Measurements from ENCODE around the gene APEH. TPM values are rescaled to one million over a fixed set of nuclear protein-coding genes. Genes with fewer than 3 reads are reported as not detected.
A peak's percentile ranks its signal among the peaks of the same experiment; 100 is the strongest.

APEH gene
- total RNA-seq, 2 experiments from 2014 or later, result 148 to 165 TPM

- H3K27me3 Mint-ChIP-seq, result peaks cover 4% of the 10 kb centered on the region
- H3K9me3 Mint-ChIP-seq, result no peaks in the 10 kb centered on the region
- H3K27ac Mint-ChIP-seq, result no peak overlapping the region
- no peaks in the 10 kb centered on the region for H3K36me3 Mint-ChIP-seq
- POLR2A ChIA-PET, result interaction anchor here (0.6 kb wide), 1 partner anchor 163 kb away, joined by 6 read pairs; no protein-coding TSS in a partner anchor
- ATAC-seq (ENCODE audit: low read depth), result no peak
- H3K4me3 Mint-ChIP-seq, result no peak overlapping the region
- H3K4me1 Mint-ChIP-seq, result peaks cover 3% of the 10 kb centered on the region
- no peak for DNase-seq
Observed at GRCh38 chr3:49641292-49641691, 32.9 kb upstream of the APEH start.

GRCh38 chr3:49641921-49642707 lies 32.0 kb upstream of the APEH start:
- peaks cover under 1% of the 10 kb centered on the region for H3K4me1 Mint-ChIP-seq
- POLR2A ChIA-PET, result interaction anchor here (0.6 kb wide), 1 partner anchor 164 kb away, joined by 6 read pairs; no protein-coding TSS in a partner anchor
- no peaks in the 10 kb centered on the region for H3K36me3 Mint-ChIP-seq
- ATAC-seq (ENCODE audit: low read depth), result no peak
- no peaks in the 10 kb centered on the region for H3K9me3 Mint-ChIP-seq
- H3K4me3 Mint-ChIP-seq, result no peak overlapping the region
- peaks cover 4% of the 10 kb centered on the region for H3K27me3 Mint-ChIP-seq
- no peak for DNase-seq
- H3K27ac Mint-ChIP-seq, result no peak overlapping the region

GRCh38 chr3:49642708-49643145 lies 31.4 kb upstream of the APEH start:
- POLR2A ChIA-PET, result no interaction called here
- no peak for ATAC-seq (ENCODE audit: low read depth)
- no peak overlapping the region for H3K4me3 Mint-ChIP-seq
- H3K4me1 Mint-ChIP-seq, result peaks cover under 1% of the 10 kb centered on the region
- peaks cover 4% of the 10 kb centered on the region for H3K27me3 Mint-ChIP-seq
- H3K9me3 Mint-ChIP-seq, result no peaks in the 10 kb centered on the region
- H3K27ac Mint-ChIP-seq, result no peak overlapping the region
- H3K36me3 Mint-ChIP-seq, result no peaks in the 10 kb centered on the region
- DNase-seq, result no peak

DNA sequence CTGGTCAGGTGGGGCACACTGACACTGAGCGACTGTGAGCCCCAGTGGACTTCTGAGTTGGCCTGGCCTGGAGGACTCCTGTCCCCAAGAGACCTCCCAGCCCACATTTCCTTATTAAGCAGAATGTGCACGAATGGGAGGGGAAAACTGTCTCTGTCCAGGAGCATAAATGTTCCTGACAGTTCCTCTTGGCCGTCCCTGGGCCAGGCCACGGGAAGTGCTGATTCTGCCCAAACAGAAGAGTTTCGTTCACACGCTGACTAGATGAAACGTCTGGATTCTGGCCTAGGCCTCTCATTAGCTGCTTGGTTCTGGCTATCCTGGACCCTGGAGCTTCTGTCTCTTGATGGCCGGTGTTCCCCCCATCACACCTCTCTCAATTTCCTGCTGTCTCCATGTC lies 29.5 kb upstream of the APEH start:
- DNase-seq, result no peak
- Mint-ChIP-seq H3K27me3 (peaks cover 4% of the 10 kb centered on the region), H3K27ac (no peak overlapping the region), H3K4me1 (peaks cover 3% of the 10 kb centered on the region), H3K9me3 (no peaks in the 10 kb centered on the region), H3K36me3 (no peaks in the 10 kb centered on the region), H3K4me3 (no peak overlapping the region)
- no peak for ATAC-seq (ENCODE audit: low read depth)
- POLR2A ChIA-PET, result no interaction called here

GRCh38 chr3:49646236-49646635 lies 27.9 kb upstream of the APEH start:
- peaks cover 3% of the 10 kb centered on the region for H3K4me1 Mint-ChIP-seq
- no peaks in the 10 kb centered on the region for H3K9me3 Mint-ChIP-seq
- no peak overlapping the region for H3K4me3 Mint-ChIP-seq
- POLR2A ChIA-PET, result no interaction called here
- DNase-seq, result no peak
- no peak overlapping the region for H3K27ac Mint-ChIP-seq
- ATAC-seq (ENCODE audit: low read depth), result no peak
- no peaks in the 10 kb centered on the region for H3K27me3 Mint-ChIP-seq
- H3K36me3 Mint-ChIP-seq, result no peaks in the 10 kb centered on the region

GRCh38 chr3:49647741-49648140 lies 26.4 kb upstream of the APEH start:
- no peak overlapping the region for H3K27ac Mint-ChIP-seq
- H3K4me3 Mint-ChIP-seq, result no peak overlapping the region
- H3K27me3 Mint-ChIP-seq, result no peaks in the 10 kb centered on the region
- DNase-seq (no peak), ATAC-seq (ENCODE audit: low read depth) (no peak)
- POLR2A ChIA-PET, result no interaction called here
- no peaks in the 10 kb centered on the region for H3K36me3 Mint-ChIP-seq
- H3K9me3 Mint-ChIP-seq, result no peaks in the 10 kb centered on the region
- H3K4me1 Mint-ChIP-seq, result peaks cover 3% of the 10 kb centered on the region

DNA sequence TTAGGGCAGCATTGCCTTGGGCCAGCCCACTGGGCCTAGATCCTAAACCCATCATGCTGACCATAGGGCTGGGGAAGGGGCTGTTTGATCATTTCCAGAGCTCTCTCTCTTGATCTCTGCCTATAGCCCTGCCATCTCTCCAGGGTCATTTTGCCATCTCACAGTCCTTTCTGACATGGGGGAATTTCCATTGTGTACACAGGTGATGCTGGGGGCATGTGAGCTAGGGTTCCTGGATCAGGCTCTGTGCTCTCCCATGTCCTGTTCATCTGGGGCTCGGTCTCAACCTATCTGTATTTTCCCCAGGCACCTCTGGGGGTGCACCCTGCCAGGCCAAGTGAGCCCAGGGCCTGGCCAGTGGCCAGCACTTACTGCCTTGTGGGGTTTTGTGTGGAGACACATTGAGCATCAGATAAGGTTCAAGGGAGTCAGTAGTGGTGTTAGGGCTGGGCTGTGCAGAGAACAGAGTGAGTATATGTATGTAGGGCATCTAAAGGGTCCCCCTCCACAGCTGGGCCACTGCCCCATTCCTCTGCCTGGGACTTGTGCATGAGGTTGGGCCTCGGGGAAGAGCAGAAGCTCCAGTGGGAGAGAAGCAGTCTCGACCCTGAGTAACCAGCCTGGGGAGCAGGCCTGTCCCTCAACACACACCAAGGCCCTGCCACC lies 25.7 kb upstream of the APEH start:
- Mint-ChIP-seq H3K4me3 (no peak overlapping the region), H3K36me3 (no peaks in the 10 kb centered on the region), H3K27me3 (no peaks in the 10 kb centered on the region), H3K4me1 (peaks cover 3% of the 10 kb centered on the region), H3K27ac (peak overlapping the region; percentile 45), H3K9me3 (no peaks in the 10 kb centered on the region)
- POLR2A ChIA-PET, result no interaction called here
- DNase-seq (no peak), ATAC-seq (ENCODE audit: low read depth) (no peak)

DNA sequence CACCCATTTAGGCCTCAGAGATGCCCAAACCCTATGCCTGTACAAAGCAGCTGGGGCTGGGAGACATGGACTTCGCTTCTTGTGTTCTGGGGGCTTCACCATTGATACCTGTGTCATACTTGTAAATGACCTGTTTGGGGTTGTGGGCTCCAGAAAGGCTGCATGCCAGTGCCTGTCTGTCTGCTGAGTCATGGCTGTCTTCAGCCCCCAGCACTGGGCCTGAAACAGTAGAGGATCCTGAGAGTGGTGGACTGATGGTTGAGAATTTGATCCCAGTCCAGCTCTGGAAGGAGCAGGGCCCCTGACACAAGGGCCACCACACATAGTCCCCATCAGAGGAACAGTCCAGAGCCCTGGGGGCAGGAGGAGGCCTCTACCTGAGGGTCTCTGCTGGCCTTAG lies 24.6 kb upstream of the APEH start:
- Mint-ChIP-seq H3K36me3 (no peaks in the 10 kb centered on the region), H3K27me3 (no peaks in the 10 kb centered on the region), H3K4me1 (peaks cover 3% of the 10 kb centered on the region), H3K27ac (no peak overlapping the region), H3K9me3 (no peaks in the 10 kb centered on the region), H3K4me3 (no peak overlapping the region)
- no peak for DNase-seq
- ATAC-seq (ENCODE audit: low read depth), result peak; percentile 9
- POLR2A ChIA-PET, result no interaction called here

DNA sequence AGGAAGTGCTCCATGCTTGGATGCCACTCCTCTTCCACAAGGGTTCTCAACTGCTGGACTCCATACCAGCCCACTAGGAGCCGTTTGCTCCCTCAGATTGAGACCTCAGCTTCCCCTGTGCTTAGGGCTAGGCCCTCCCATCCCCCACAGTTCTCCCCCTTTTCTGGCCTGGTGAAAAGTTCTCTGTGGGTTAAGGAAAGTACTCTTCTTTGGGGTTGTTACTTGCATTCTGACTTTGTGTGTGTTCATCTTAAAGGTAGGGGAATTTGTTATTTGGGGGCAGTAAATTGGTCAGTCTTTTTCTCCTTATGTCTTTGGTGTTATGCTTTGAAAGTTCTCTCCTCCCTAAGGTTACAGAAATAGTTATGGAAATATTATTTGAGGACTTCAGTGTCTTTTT lies 24.0 kb upstream of the APEH start:
- Mint-ChIP-seq H3K4me3 (no peak overlapping the region), H3K36me3 (no peaks in the 10 kb centered on the region), H3K4me1 (peaks cover 5% of the 10 kb centered on the region), H3K27me3 (no peaks in the 10 kb centered on the region), H3K27ac (no peak overlapping the region), H3K9me3 (no peaks in the 10 kb centered on the region)
- POLR2A ChIA-PET, result no interaction called here
- DNase-seq (no peak), ATAC-seq (ENCODE audit: low read depth) (no peak)

DNA sequence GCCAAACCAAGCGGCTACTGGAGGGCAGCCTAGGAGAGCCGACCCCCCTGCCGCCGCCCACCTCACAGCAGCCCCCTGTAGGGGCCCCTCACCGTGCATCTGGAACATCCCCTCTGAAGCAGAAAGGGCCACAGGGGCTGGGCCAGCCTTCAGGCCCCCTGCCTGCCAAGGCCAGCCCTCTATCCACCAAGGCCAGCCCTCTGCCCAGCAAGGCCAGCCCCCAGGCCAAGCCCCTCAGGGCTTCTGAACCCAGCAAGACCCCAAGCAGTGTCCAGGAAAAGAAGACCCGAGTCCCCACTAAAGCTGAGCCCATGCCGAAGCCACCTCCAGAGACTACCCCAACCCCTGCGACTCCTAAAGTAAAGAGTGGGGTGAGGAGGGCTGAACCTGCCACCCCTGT lies 23.5 kb upstream of the APEH start:
- POLR2A ChIA-PET, result no interaction called here
- ATAC-seq (ENCODE audit: low read depth) (no peak), DNase-seq (no peak)
- H3K9me3 Mint-ChIP-seq, result no peaks in the 10 kb centered on the region
- no peaks in the 10 kb centered on the region for H3K36me3 Mint-ChIP-seq
- H3K4me3 Mint-ChIP-seq, result no peak overlapping the region
- peaks cover 5% of the 10 kb centered on the region for H3K4me1 Mint-ChIP-seq
- H3K27me3 Mint-ChIP-seq, result no peaks in the 10 kb centered on the region
- no peak overlapping the region for H3K27ac Mint-ChIP-seq

DNA sequence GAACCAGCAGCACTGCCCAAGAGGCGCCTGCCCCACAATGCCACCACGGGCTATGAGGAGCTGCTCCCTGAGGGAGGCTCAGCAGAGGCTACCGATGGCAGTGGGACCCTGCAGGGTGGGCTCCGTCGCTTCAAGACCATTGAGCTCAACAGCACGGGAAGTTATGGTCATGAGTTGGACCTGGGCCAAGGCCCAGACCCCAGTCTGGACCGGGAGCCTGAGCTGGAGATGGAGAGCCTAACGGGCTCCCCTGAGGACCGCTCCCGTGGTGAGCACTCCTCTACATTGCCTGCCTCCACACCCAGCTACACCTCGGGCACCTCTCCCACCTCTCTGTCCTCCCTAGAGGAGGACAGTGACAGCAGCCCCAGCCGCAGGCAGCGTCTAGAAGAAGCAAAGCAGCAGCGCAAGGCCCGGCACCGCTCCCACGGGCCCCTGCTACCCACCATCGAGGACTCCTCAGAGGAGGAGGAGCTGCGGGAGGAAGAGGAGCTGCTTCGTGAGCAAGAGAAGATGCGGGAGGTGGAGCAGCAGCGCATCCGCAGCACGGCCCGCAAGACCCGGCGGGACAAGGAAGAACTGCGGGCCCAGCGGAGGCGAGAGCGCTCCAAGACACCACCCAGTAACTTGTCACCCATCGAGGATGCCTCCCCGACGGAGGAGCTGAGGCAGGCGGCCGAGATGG lies 21.8 kb upstream of the APEH start:
- POLR2A ChIA-PET, result interaction anchor here (0.9 kb wide), 1 partner anchor 112 kb away, joined by 3 read pairs; no protein-coding TSS in a partner anchor
- no peak overlapping the region for H3K4me3 Mint-ChIP-seq
- H3K27me3 Mint-ChIP-seq, result peaks cover 5% of the 10 kb centered on the region
- DNase-seq (no peak), ATAC-seq (ENCODE audit: low read depth) (no peak)
- no peaks in the 10 kb centered on the region for H3K36me3 Mint-ChIP-seq
- peaks cover 5% of the 10 kb centered on the region for H3K4me1 Mint-ChIP-seq
- H3K27ac Mint-ChIP-seq, result no peak overlapping the region
- no peaks in the 10 kb centered on the region for H3K9me3 Mint-ChIP-seq

GRCh38 chr3:49652903-49653415 lies 21.2 kb upstream of the APEH start:
- Mint-ChIP-seq H3K36me3 (no peaks in the 10 kb centered on the region), H3K27ac (no peak overlapping the region), H3K4me3 (no peak overlapping the region), H3K27me3 (peaks cover 5% of the 10 kb centered on the region), H3K4me1 (peaks cover 2% of the 10 kb centered on the region), H3K9me3 (no peaks in the 10 kb centered on the region)
- POLR2A ChIA-PET, result interaction anchor here (0.9 kb wide), 1 partner anchor 113 kb away, joined by 3 read pairs; no protein-coding TSS in a partner anchor
- DNase-seq, result no peak
- ATAC-seq (ENCODE audit: low read depth), result no peak

GRCh38 chr3:49653621-49654020 lies 20.5 kb upstream of the APEH start:
- ATAC-seq (ENCODE audit: low read depth), result no peak
- Mint-ChIP-seq H3K4me3 (no peak overlapping the region), H3K27me3 (peaks cover 5% of the 10 kb centered on the region), H3K27ac (no peak overlapping the region), H3K4me1 (peaks cover 2% of the 10 kb centered on the region), H3K36me3 (no peaks in the 10 kb centered on the region), H3K9me3 (no peaks in the 10 kb centered on the region)
- no peak for DNase-seq
- POLR2A ChIA-PET, result interaction anchor here (0.6 kb wide), 1 partner anchor 10 kb away, joined by 3 read pairs; no protein-coding TSS in a partner anchor
